ENCODE results near the gene BIRC7. TPM values are rescaled to one million over a fixed set of nuclear protein-coding genes. Genes with fewer than 3 reads are reported as not detected.

The BIRC7 gene
- polyA plus RNA-seq, 3 donors: 0.21 TPM; not detected in 2

DNA sequence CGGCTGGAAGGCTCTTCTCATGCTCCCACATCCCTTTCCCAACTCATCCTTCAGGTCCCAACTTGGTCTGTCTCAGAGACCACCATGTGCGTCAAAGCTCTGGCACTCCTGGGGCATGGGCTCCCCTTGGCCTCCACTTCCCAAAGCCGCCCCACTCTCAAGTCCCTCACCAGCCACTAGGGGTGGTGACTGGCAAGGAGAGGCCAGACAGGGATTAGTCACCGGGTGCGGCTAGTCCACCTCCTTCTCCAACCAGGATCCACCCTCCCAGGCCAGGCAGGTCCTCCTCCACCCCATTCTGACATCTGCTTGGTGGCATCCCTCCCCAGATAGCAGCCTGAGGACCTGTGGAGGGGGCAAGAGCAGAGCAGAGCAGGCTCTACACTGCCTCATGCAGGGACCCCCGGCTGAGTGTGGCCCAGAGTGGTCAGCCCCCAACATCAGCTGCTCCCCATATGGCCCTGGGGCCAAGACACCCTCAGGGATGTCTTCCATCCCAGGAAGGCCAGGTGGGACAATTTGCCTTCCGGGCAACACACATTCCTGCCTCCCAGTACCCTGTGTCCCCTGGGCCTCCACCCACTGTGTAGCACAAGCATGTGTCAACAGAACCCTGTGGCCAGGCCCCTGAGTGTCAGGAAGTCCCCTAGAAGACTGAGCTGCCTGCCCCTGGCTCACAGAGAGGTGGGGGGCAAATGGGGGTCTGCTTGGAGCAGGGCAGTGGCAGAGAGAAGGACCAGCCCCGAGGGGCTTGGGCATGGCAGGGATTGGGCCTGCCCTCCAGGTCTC, 49.0 kb upstream of the BIRC7 start:
- Histone ChIP-seq H3K9ac (ENCODE audit: insufficient read depth, low read length, poor library complexity, severe bottlenecking) (no peak overlapping the region), H3K79me2 (ENCODE audit: insufficient read depth, low read length) (no peaks in the 10 kb centered on the region), H3K27me3 (ENCODE audit: control insufficient read depth in 2 of 2, insufficient read depth in 2 of 2, low read length in 2 of 2) (no peaks in the 10 kb centered on the region), H3K4me1 (ENCODE audit: control insufficient read depth in 1 of 2, insufficient read depth in 2 of 2, low read length in 2 of 2) (no peaks in the 10 kb centered on the region), H3K36me3 (replicated peaks in 1 of 2; ENCODE audit: control insufficient read depth in 1 of 2, insufficient read depth in 2 of 2, low read length in 2 of 2) (no peaks in the 10 kb centered on the region), H3K27ac (ENCODE audit: low read depth in 1 of 2, low read length in 2 of 2) (no peak overlapping the region), H3K4me3 (replicated peaks in 1 of 3; ENCODE audit: low read depth in 2 of 3, low read length in 3 of 3) (no peak overlapping the region), H3K4me2 (replicated peaks; ENCODE audit: extremely low read depth, low read length, poor library complexity, severe bottlenecking) (no peak overlapping the region), H3K9me3 (replicated peaks in 1 of 2; ENCODE audit: control insufficient read depth in 1 of 2, insufficient read depth in 1 of 2, low read length in 2 of 2) (peaks cover 13 to 15% of the 10 kb centered on the region in 2 donors), H4K20me1 (ENCODE audit: insufficient read depth, low read length) (no peaks in the 10 kb centered on the region), H2AFZ (ENCODE audit: insufficient read depth, low read depth, low read length, poor library complexity, severe bottlenecking) (no peak overlapping the region)
- DNase-seq: no peak
- intact Hi-C loops (cut with micrococcal nuclease): no loop called here
- H3K27ac Mint-ChIP-seq: no peak overlapping the region
- H3K9me3 Mint-ChIP-seq: peaks cover 0 to 10% (median 6%) of the 10 kb centered on the region in 7 donors
- no peaks in the 10 kb centered on the region for H3K36me3 Mint-ChIP-seq
- no peak overlapping the region for H3K4me3 Mint-ChIP-seq
- peaks cover 5 to 11% (median 7%) of the 10 kb centered on the region in 3 donors for H3K27me3 Mint-ChIP-seq (ENCODE audit: low read depth in 3 of 3)
- TF ChIP-seq, protein P1, sequence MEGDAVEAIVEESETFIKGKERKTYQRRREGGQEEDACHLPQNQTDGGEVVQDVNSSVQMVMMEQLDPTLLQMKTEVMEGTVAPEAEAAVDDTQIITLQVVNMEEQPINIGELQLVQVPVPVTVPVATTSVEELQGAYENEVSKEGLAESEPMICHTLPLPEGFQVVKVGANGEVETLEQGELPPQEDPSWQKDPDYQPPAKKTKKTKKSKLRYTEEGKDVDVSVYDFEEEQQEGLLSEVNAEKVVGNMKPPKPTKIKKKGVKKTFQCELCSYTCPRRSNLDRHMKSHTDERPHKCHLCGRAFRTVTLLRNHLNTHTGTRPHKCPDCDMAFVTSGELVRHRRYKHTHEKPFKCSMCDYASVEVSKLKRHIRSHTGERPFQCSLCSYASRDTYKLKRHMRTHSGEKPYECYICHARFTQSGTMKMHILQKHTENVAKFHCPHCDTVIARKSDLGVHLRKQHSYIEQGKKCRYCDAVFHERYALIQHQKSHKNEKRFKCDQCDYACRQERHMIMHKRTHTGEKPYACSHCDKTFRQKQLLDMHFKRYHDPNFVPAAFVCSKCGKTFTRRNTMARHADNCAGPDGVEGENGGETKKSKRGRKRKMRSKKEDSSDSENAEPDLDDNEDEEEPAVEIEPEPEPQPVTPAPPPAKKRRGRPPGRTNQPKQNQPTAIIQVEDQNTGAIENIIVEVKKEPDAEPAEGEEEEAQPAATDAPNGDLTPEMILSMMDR (IDR thresholded peaks at IDR 0.05): no peak
- 86% methylated on average over 5 of the region's 8 CpGs for WGBS (ENCODE audit: insufficient coverage)
- no peaks in the 10 kb centered on the region for H3K4me1 Mint-ChIP-seq

DNA sequence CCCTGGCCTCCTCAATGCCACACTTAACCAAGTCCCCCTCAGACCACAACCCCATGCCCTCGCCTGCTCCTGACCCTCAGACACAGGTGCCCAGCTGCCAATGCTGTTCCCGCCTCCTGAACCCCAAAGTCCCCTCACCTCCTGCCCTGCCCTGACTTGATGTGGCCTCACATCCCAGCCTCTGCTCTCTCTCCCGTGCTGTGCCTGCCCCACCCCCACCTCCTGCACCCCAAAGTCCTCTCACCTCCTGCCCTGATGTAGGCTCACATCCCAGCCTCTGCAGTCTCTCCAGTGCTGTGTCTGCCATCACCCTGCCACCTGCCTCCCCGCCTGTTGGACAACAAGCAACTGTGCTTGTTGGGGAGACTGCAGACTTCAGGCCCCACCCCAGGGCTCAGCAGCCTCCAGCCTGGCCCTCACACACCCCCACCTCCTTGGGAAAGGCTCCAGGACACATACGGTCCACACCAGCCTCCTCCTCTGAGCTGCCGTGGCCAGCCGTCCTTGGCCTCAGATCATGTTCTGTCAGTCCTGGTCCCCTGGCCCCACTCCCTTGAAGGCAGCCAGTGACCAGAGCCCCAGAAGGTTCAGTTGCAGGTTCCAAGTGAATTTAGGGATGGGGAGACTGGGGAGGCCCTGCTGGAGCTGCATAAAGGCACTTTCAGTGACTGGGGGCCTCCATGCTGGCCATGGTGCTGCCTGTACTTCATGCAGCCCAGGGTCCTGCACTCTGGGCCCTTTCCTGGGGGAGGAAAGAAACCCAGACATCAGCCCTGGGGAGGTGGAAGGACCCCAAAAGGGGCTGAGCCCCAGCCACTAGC, 48.2 kb upstream of the BIRC7 start:
- H3K36me3 ChIP-seq (replicated peaks in 1 of 2; ENCODE audit: control insufficient read depth in 1 of 2, insufficient read depth in 2 of 2, low read length in 2 of 2): no peaks in the 10 kb centered on the region
- Mint-ChIP-seq H3K4me3 (no peak overlapping the region), H3K36me3 (no peaks in the 10 kb centered on the region), H3K9me3 (peaks cover 0 to 10% (median 6%) of the 10 kb centered on the region in 7 donors), H3K27me3 (ENCODE audit: low read depth in 3 of 3) (peaks cover 2 to 5% (median 4%) of the 10 kb centered on the region in 3 donors), H3K4me1 (no peaks in the 10 kb centered on the region), H3K27ac (no peak overlapping the region)
- WGBS (ENCODE audit: insufficient coverage): 90% methylated on average over 6 of the region's 7 CpGs
- no peak overlapping the region for H2AFZ ChIP-seq (ENCODE audit: insufficient read depth, low read depth, low read length, poor library complexity, severe bottlenecking)
- TF ChIP-seq, protein P1 (IDR thresholded peaks at IDR 0.05): no peak
- H3K79me2 ChIP-seq (ENCODE audit: insufficient read depth, low read length): no peaks in the 10 kb centered on the region
- no peak overlapping the region for H3K9ac ChIP-seq (ENCODE audit: insufficient read depth, low read length, poor library complexity, severe bottlenecking)
- H3K27ac ChIP-seq (ENCODE audit: low read depth in 1 of 2, low read length in 2 of 2): no peak overlapping the region
- no peaks in the 10 kb centered on the region for H3K27me3 ChIP-seq (ENCODE audit: control insufficient read depth in 2 of 2, insufficient read depth in 2 of 2, low read length in 2 of 2)
- no peak overlapping the region for H3K4me3 ChIP-seq (replicated peaks in 1 of 3; ENCODE audit: low read depth in 2 of 3, low read length in 3 of 3)
- intact Hi-C loops (cut with micrococcal nuclease): no loop called here
- no peaks in the 10 kb centered on the region for H3K4me1 ChIP-seq (ENCODE audit: control insufficient read depth in 1 of 2, insufficient read depth in 2 of 2, low read length in 2 of 2)
- no peaks in the 10 kb centered on the region for H4K20me1 ChIP-seq (ENCODE audit: insufficient read depth, low read length)
- no peak for DNase-seq
- H3K4me2 ChIP-seq (replicated peaks; ENCODE audit: extremely low read depth, low read length, poor library complexity, severe bottlenecking): no peak overlapping the region
- H3K9me3 ChIP-seq (replicated peaks in 1 of 2; ENCODE audit: control insufficient read depth in 1 of 2, insufficient read depth in 1 of 2, low read length in 2 of 2): peaks cover 13 to 15% of the 10 kb centered on the region in 2 donors

All from CD14-positive monocyte (primary cell).